ENCODE data around the gene COA1.

The COA1 gene

DNA sequence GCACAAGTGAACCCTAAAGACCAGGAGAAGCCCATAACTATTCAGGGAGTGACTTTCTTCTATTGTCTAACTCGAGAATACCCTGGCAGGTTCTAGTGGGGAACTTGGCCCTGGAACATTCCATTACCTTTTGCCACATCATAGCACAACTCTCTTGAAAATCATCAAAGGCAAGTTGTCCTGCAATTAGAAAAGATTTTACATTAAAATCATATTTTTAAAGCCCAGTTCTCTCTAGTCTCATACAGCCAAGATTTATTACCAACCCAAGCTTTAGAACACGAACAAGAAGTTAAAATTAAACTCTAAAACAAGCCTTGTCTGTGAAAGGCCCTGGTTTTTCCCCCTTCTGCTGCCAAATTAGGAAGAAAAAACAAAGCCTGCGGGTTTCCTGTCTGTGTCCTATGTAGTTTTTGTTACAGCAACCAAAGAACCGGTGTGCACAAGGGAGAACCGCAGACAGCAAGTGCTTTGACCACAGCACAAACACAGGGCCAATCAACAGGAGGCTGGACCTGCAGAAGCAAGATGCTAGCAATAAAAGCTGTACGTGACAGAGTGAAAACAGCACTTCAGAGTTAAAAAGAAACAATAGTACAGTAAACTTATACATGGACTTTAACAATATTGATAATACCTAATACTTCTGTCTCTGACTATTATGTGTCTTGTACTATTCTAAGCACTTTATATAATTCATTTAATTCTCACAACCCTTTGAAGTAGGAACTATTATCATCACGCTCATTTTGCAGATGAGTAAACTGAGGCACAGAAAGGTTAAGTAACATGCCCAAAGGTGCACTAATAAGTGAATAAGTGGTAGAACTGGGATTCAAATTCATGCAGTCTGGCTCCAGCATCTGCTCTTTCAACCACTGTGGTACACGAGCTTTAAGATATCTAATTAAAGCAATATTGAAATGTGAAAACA is 80.6 kb downstream of the COA1 start:
- peak; percentile 77 for DNase-seq (ENCODE audit: low spot score)
- in situ Hi-C loops (cut with MboI; ENCODE audit: low pct_unique_long_range_greater_than_20kb, low sequenced_read_pairs, unreplicated experiment): no loop called here
- TF ChIP-seq, protein P1, sequence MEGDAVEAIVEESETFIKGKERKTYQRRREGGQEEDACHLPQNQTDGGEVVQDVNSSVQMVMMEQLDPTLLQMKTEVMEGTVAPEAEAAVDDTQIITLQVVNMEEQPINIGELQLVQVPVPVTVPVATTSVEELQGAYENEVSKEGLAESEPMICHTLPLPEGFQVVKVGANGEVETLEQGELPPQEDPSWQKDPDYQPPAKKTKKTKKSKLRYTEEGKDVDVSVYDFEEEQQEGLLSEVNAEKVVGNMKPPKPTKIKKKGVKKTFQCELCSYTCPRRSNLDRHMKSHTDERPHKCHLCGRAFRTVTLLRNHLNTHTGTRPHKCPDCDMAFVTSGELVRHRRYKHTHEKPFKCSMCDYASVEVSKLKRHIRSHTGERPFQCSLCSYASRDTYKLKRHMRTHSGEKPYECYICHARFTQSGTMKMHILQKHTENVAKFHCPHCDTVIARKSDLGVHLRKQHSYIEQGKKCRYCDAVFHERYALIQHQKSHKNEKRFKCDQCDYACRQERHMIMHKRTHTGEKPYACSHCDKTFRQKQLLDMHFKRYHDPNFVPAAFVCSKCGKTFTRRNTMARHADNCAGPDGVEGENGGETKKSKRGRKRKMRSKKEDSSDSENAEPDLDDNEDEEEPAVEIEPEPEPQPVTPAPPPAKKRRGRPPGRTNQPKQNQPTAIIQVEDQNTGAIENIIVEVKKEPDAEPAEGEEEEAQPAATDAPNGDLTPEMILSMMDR (IDR thresholded peaks at IDR 0.05; ENCODE audit: extremely low read depth, insufficient read depth, missing control alignments): no peak

DNA sequence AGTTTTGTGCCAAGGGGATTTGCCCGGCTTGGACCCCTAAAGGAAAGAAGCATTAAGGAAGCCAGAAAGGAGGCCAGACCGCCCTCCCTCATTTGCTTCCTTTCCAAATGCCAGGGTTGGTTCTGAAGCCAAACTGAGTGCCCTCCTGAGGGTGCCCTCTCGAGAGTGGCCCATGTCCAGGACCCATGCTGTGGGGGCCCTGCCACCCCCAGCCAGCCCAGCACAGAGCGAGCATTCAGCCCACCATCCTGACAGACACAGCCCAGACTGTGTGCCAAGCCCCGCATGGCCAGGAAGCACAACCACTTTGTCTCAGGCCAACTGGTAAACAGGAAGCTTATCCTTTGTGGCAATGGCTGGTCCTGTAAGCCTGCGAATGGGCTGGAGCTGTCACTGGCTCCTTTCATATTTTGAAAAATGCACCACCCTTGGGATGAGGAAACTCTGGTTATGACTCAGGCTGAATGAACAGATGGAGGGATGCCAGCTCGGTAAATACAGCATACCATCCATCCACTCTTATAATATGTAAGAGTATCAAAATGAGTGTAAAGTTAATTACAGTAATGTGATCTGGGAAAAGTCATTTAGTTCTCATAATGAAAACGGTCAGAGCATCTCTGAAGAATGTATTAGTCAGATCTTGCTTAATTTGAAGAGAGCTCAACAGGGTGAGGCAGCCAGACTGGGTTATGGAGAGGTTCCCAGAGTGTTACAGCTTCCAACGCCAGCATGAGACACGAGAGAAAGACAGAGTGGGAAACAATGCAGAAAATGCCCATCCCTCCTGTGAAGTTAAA is 81.5 kb downstream of the COA1 start:
- DNase-seq (ENCODE audit: low spot score): no peak
- in situ Hi-C loops (cut with MboI; ENCODE audit: low pct_unique_long_range_greater_than_20kb, low sequenced_read_pairs, unreplicated experiment): no loop called here
- TF ChIP-seq, protein P1 (IDR thresholded peaks at IDR 0.05; ENCODE audit: extremely low read depth, insufficient read depth, missing control alignments): no peak

DNA sequence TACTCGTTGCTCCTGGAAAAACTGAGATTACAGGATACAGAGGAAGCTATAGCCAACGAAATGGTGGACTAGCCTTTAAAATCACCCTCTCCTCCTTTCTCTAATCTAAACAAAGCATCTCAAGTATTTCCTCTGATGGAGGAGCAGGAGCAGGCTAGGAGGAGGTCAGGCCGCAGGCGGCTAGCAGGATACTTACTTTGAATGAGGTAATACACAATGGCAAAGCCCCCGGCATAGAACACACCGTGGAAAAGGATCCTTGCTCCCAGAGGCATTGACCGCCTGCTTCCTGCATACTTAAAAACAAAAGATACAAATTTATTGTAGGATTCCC is 82.0 kb downstream of the COA1 start:
- TF ChIP-seq, protein P1 (IDR thresholded peaks at IDR 0.05; ENCODE audit: extremely low read depth, insufficient read depth, missing control alignments): no peak
- no peak for DNase-seq (ENCODE audit: low spot score)
- in situ Hi-C loops (cut with MboI; ENCODE audit: low pct_unique_long_range_greater_than_20kb, low sequenced_read_pairs, unreplicated experiment): no loop called here

DNA sequence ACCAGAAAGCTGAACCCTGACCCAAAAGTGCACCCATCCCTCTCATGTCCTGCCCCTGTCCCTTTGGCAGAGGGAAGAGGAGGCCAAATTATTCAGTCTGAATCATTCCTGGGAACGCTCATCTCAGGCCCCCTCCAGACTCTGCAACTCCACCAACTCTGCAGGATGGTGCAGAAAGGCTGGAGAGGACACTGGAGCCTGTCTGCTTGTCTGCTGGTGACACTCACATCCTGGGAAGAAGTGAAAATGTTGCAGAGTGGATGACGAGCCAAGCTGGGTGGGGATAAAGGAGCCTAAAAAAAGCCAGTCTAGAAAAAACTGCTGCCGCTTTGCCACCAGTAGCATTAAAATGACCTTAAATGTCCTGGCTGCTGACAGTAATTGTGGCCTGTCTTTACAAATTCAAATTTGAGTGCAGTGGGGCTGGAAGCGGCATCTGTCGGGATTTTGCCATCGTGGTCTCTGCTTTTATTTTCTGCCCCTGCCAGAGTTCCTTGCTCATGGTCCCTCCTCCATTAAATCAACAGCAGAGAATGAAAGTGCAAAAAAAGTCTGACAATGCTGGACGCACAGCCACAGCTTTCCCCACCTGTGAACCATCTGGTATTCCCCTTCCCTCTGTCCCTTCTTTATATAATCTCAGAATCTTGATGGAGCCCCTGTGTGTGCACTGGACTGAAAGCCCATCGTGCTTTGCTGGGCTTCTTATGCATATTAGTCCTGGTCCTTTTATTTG is 82.6 kb downstream of the COA1 start:
- TF ChIP-seq, protein P1 (IDR thresholded peaks at IDR 0.05; ENCODE audit: extremely low read depth, insufficient read depth, missing control alignments): no peak
- no peak for DNase-seq (ENCODE audit: low spot score)
- in situ Hi-C loops (cut with MboI; ENCODE audit: low pct_unique_long_range_greater_than_20kb, low sequenced_read_pairs, unreplicated experiment): no loop called here

DNA sequence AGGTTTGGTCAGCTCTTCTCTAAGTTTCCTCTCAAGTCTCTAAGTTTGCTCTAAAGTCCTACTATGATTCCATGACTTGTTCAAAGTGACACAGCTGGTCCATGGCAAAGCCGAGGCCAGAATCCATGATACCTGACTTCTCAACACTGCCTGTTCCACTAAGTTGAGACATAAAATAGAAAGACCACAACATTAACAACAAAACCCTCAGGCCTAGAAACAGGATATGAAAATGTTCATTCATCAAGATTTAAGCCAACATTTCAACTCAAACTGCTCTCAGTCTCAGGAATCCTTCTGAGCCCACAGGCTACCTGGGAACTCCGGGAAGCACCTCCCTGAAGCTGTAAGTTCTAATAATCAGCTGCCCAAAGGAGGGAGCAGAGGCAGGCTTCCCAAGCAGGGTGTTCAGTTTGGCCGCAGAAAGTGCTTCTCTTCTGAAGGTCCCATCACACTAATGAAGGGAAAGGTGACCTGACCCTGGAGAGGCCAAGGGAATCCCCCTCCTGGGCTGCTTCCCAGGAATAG is 83.6 kb downstream of the COA1 start:
- in situ Hi-C loops (cut with MboI; ENCODE audit: low pct_unique_long_range_greater_than_20kb, low sequenced_read_pairs, unreplicated experiment): no loop called here
- TF ChIP-seq, protein P1 (IDR thresholded peaks at IDR 0.05; ENCODE audit: extremely low read depth, insufficient read depth, missing control alignments): no peak
- DNase-seq (ENCODE audit: low spot score): no peak

DNA sequence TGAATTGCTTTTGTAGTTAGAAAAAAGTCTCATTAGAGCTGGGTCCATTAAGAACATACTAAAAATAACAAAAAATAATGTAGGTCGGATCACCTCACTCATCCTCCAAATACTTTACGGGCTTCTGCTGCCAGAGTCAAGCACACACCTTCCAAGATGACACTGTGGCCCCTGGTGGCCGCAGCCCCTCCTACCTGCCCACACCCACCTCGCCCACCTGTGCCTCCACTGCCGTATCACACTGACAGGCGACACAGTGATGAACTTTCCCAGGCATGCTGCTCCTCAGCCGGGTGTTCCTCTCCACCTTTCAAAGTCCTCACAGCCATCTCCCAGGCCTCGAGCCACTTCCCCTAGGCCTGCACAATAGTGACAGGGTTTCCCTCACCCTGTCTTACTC is 85.5 kb downstream of the COA1 start:
- in situ Hi-C loops (cut with MboI; ENCODE audit: low pct_unique_long_range_greater_than_20kb, low sequenced_read_pairs, unreplicated experiment): no loop called here
- TF ChIP-seq, protein P1 (IDR thresholded peaks at IDR 0.05; ENCODE audit: extremely low read depth, insufficient read depth, missing control alignments): no peak
- DNase-seq (ENCODE audit: low spot score): no peak
